HT-29 (cell line): ENCODE results near the gene JAZF1. TPM values are rescaled to one million over a fixed set of nuclear protein-coding genes. Genes with fewer than 3 reads are reported as not detected.
A peak's percentile ranks its signal among the peaks of the same experiment; 100 is the strongest.

ENCODE experiments used
- DNase-seq: peaks from one replicate; pipeline ENCODE4 v3.0.0-alpha.2; 2015; ENCODE audit warnings: low spot score
- total RNA-seq: library from RNA; depleted of rRNA; stranded (reverse); fragments of >200 nt; shearing (Covaris generic); gene quantifications from 2 replicates; pipeline ENCODE4 v1.2.3, GENCODE V29; 2014

JAZF1 gene
- total RNA-seq, 1 experiment from 2014 or later: not detected

- no peak for DNase-seq
These were observed 104.8 kb downstream of the JAZF1 start for GRCh38 chr7:28075674-28076358.

GRCh38 chr7:28072876-28073514, 107.6 kb downstream of the JAZF1 start:
- DNase-seq: no peak

- DNase-seq: no peak
These were observed 109.0 kb downstream of the JAZF1 start for GRCh38 chr7:28071570-28071969.

DNA sequence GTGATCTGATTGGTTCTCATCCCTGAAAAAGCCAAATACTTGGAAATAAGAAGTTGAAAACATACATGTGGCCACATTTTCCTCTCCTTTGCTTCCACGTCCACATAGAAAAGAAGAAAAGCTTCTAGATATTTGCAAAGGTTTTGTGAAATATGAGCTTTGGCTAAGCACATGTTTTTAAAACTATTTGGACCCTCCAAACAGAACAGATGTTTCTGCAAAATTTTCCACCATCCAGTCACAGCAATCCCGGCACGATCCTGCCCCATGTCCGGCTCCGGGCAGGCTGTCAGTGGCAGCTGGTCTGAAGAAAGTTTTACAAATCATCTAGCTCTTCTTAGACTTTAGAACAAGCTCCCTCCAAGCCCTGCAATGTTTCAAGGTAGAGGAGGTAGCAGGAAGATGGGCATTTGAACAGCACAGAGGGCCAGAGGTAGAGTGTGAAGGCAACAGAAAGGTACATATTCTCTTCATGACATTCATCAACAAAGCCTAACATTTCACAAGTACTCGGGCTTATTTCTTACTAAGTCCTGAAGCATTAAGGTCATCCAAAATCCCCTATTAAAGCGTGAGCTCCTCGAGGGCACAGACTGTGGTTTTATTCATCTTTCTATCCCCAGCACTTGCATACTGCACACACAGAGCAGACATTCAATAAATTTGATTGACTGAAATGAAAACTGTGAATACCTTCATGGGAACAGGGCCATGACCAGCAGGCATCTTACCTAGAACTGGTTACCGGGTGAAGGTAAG, 110.1 kb downstream of the JAZF1 start:
- DNase-seq: no peak

DNA sequence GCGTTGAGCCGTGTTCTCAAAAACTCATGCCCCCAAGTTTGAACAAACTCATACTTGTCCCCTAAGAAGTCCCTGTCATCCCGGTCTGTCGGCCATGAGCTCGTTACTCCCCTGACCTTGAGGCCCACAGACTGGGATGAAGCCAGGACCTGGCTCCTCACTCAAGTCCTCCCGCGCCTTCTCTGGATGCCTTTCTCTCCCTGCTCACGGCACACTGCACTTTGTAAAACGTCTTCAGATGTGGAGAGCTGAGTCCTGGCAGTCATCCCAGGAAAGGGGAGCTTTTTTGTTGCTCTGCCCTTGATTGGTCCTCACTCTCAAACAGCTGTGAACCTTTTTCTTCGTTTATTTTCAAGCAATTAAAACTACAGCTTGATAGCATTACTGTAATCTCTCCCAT, 110.8 kb downstream of the JAZF1 start:
- no peak for DNase-seq

GRCh38 chr7:28069388-28069787, 111.2 kb downstream of the JAZF1 start:
- DNase-seq: no peak

DNA sequence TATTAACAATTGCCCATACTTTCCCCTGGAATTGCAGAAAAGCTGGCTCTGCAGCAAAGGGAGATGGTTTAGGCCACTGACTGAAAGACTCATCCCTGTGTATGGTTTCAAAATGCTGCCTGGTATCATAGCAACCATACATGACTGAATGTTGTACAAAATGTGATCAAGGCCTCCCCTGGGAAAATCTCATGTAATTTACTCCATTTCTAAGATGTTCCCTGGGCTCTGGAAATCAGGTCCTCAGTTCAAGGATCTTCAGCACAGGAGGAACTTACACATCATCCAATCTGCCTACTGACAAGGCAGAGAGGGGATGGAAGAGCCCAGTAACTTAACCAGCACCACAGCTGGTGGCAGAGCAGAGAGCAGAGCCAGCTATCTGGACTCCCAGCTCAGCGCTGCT, 111.8 kb downstream of the JAZF1 start:
- no peak for DNase-seq

- no peak for DNase-seq
These were observed 113.4 kb downstream of the JAZF1 start for GRCh38 chr7:28067171-28067570.

DNA sequence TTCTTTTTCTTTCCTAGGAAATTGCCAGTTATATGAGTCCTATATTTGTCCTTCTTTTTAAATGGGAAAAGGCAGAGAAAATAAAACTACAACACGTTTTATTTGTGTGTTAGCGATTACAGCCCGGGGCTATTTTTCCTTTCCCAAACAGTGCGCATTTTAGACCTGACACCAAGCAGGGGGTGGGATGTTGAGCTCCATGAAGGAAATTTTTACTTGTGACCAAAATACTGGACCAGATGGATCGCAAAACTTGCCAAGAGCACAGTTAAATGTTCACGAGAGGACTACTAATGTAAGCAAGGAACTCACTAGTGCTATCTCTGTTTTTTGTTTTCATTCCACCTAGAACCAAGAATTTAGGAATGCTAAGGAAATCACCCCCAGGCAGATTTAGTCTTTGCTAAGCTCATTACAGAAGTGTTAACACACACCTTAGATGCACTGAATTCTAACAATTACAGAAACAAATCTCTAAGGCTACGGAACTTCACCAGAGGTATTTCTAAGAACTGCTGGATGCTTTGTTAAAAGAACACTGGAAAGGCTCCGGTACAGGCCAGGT, 114.8 kb downstream of the JAZF1 start:
- DNase-seq: no peak

- no peak for DNase-seq
These were observed 115.3 kb downstream of the JAZF1 start for GRCh38 chr7:28065308-28065707.

GRCh38 chr7:28064437-28064836, 116.2 kb downstream of the JAZF1 start:
- no peak for DNase-seq

DNA sequence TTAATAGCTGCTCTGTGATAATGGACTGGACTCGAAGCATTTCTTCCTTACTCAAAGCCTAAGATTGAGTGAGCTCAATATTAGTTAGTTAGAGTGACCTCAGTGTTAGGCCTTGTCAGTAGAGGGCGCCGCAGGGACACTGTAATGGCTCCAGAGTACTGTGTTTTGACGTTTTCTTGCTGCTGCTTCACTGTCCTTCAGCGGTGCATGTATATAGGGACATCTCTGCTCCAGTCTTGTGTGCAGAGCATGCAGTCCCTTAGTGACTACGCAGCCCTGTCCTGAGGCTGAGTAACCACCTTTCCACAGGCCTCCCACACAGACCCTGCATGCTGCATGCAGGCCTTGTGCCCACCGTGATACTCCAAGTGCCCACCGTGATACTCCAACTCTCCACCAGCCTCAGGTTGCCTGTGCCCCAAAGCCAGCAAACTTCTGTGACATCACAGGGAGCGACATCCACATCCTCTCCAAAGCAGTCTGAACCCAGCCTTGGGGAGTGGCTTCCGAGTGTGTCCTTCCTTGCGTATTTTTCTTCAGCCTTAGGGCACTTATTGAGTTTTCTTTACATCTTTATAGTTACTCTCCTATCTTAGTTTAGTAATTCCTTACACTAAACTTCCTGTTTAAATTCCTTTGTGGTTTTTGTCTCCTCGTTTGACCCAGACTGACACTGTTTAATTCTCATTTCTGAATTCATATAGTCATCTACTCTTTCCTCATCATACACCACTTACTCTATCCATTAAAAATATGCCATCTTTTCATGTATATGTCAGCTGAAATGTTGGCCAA, 118.2 kb downstream of the JAZF1 start:
- DNase-seq: peak; percentile 83

DNA sequence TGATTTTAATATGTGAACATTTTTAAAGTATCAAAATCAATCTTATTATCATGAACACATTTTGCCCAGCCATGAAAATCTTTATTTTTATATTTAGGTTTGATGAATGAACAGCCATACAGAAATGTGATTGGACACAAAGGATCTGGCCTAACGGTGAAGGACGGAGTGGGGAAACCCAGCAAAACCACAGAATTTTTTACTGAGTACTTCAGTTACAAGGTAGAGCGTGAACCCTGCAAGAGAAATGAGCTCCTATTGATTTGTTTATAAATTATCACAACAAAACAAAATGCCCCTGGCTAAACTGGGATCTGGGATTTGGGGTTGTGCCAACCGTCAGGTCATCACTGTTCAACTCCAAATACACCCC, 118.8 kb downstream of the JAZF1 start:
- DNase-seq: no peak

- DNase-seq: no peak
These were observed 120.1 kb downstream of the JAZF1 start for GRCh38 chr7:28060371-28060950.

GRCh38 chr7:28055161-28055544, 125.4 kb downstream of the JAZF1 start:
- DNase-seq: no peak

GRCh38 chr7:28054531-28055160, 125.9 kb downstream of the JAZF1 start:
- DNase-seq: no peak

- no peak for DNase-seq
These were observed 127.7 kb downstream of the JAZF1 start for GRCh38 chr7:28052933-28053332.

DNA sequence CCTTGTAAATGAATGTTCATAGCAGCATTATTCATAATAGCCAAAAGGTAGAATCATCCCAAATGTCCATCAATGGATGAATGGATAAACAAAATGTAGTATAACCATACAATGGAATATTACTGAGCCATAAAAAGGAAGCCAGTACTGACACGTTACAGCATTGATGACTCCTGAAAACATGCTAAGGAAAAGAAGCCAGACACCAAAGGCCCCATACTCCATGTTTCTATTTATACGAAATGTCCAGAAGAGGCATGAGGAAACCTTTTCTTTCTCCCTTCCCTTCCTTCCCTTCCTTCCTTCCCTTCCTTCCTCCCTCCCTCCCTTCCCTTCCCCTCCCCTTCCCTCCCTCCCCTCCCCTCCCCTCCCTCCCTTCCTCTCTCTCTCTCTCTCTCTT, 131.9 kb downstream of the JAZF1 start:
- no peak for DNase-seq

- DNase-seq: no peak
These were observed 134.6 kb downstream of the JAZF1 start for GRCh38 chr7:28046035-28046434.

- DNase-seq: no peak
These were observed 135.0 kb downstream of the JAZF1 start for GRCh38 chr7:28045592-28045991.

DNA sequence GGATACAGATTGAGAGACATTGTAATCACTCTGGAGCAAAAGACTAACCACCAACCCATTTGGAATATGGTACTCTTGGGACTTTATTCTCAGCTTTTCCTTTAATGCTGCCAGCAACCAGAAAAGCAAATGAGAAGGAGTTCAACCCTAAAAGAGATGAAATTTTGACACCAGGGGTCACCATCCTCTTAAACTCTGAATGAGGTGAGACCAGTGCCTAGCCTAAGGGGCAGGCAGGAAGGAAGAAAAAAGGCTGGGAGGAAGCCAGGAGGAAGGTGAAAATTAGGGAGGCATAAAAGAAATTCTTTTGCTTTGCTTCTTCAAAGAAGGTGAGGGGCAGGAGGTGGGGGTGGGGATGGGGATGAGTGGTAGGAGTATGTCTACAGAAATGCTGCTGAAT, 135.8 kb downstream of the JAZF1 start:
- DNase-seq: no peak
